Calu3 (cell line): ENCODE results near the gene KATNB1. TPM values are rescaled to one million over a fixed set of nuclear protein-coding genes. Genes with fewer than 3 reads are reported as not detected.

Experiments used
- BruUV-seq: library from RNA; stranded (reverse); fragments of 400-500 nt; replicated peaks from 2 replicates; lab custom pipeline; 2021; lab: Mats Ljungman, UMichigan
- CTCF ChIA-PET: fragments of 300-600 bp; sonication (Branson Sonifier 250); formaldehyde crosslinking; loops from one replicate; lab custom pipeline; 2022; ENCODE audit warnings: antibody characterized with exemption; lab: Charles Lee
- DNase-seq: peaks from one replicate; pipeline ENCODE4 v3.0.0; 2022
- H3K27ac Mint-ChIP-seq: one replicate; pipeline ENCODE4 v1.8.0; 2022; ENCODE audit warnings: mixed read lengths; ENCODE audit not compliant: unreplicated experiment
- H3K27me3 Mint-ChIP-seq: one replicate; pipeline ENCODE4 v1.8.0; 2022; ENCODE audit warnings: mixed read lengths; ENCODE audit not compliant: unreplicated experiment
- H3K36me3 Mint-ChIP-seq: one replicate; pipeline ENCODE4 v1.8.0; 2022; ENCODE audit warnings: mild to moderate bottlenecking, moderate library complexity, mixed read lengths; ENCODE audit not compliant: insufficient read depth, unreplicated experiment
- H3K4me1 Mint-ChIP-seq: one replicate; pipeline ENCODE4 v1.8.0; 2022; ENCODE audit warnings: mild to moderate bottlenecking, low read depth, mixed read lengths; ENCODE audit not compliant: unreplicated experiment
- H3K4me3 Mint-ChIP-seq: one replicate; pipeline ENCODE4 v1.8.0; 2022; ENCODE audit warnings: mild to moderate bottlenecking, low read depth, moderate library complexity, mixed read lengths; ENCODE audit not compliant: unreplicated experiment
- H3K9me3 Mint-ChIP-seq: one replicate; pipeline ENCODE4 v1.8.0; 2022; ENCODE audit warnings: low read depth, mixed read lengths; ENCODE audit not compliant: unreplicated experiment
- intact Hi-C: fragments of 100-400 bp; cut with micrococcal nuclease; formaldehyde crosslinking; loops from one replicate; pipeline ENCODE4 v1.10.0; 2022; ENCODE audit not compliant: unreplicated experiment
- total RNA-seq: library from RNA; stranded (reverse); gene quantifications from 2 replicates; pipeline ENCODE4 v1.2.3, GENCODE V29; 2022
- TF ChIP-seq, protein P1 (sequence below): fragments of 200-600 bp; IDR thresholded peaks from one replicate; pipeline ENCODE4 v1.8.0; 2022; ENCODE audit warnings: antibody characterized with exemption; ENCODE audit not compliant: unreplicated experiment

The KATNB1 gene
- total RNA-seq, 1 experiment from 2014 or later: 28.6 TPM

DNA sequence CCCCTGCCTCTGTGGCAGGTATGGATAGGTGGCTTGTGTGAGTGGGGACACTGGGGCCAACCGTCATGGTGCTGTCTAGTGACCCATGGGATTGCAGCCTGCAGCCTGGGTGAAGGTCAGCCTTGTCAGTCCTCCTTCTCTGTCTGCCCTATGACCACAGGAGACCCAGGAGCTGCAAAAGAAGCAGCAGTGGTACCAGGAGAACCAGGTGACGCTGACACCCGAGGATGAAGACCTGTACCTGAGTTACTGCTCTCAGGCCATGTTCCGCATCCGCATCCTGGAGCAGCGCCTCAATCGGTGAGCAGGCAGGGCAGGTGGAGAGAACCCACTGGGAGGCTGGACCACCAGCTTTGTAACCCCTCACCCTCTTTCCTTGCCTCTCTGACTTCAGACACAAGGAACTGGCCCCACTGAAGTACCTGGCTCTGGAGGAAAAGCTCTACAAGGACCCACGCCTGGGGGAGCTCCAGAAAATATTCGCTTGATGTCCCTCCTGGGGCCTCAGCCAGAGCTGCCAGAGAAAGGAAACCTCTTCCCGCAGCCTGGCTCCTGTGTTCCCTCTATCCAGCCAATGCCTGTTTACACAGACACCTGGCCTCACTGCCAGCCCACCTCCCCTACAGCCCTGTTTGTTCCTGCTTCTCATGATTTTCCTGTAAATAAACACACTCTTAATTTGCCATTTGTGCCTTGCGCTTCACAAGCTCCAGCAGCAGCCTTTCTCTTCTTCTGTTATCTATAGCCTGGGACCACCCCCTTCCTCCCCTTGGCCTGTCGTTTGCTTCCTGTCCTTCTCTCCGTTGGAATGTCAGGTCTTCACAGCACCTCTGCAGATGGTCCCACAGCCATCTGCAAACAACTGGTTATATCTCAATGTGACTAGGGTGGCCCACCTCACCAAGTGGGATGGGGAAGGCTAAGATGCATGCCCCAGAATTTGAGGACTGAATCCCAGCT lies 4.5 kb upstream of the KATNB1 start:
- CTCF ChIA-PET: interaction anchor here (0.5 kb wide), 3 partner anchors 60 to 149 kb away, joined by 3 to 9 read pairs (median 3); no protein-coding TSS in a partner anchor
- Mint-ChIP-seq H3K27ac (no peak overlapping the region), H3K4me1 (peaks cover under 1% of the 10 kb centered on the region), H3K9me3 (no peaks in the 10 kb centered on the region), H3K36me3 (peaks cover 20% of the 10 kb centered on the region), H3K27me3 (peaks cover 43% of the 10 kb centered on the region), H3K4me3 (no peak overlapping the region)
- no TSS peak for BruUV-seq
- intact Hi-C loops: loop anchor here (10.0 kb wide), 1 partner anchor 394 kb away; the partner anchor contains the start of gene CFAP20
- TF ChIP-seq, protein P1, sequence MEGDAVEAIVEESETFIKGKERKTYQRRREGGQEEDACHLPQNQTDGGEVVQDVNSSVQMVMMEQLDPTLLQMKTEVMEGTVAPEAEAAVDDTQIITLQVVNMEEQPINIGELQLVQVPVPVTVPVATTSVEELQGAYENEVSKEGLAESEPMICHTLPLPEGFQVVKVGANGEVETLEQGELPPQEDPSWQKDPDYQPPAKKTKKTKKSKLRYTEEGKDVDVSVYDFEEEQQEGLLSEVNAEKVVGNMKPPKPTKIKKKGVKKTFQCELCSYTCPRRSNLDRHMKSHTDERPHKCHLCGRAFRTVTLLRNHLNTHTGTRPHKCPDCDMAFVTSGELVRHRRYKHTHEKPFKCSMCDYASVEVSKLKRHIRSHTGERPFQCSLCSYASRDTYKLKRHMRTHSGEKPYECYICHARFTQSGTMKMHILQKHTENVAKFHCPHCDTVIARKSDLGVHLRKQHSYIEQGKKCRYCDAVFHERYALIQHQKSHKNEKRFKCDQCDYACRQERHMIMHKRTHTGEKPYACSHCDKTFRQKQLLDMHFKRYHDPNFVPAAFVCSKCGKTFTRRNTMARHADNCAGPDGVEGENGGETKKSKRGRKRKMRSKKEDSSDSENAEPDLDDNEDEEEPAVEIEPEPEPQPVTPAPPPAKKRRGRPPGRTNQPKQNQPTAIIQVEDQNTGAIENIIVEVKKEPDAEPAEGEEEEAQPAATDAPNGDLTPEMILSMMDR: no peak
- no peak for DNase-seq

DNA sequence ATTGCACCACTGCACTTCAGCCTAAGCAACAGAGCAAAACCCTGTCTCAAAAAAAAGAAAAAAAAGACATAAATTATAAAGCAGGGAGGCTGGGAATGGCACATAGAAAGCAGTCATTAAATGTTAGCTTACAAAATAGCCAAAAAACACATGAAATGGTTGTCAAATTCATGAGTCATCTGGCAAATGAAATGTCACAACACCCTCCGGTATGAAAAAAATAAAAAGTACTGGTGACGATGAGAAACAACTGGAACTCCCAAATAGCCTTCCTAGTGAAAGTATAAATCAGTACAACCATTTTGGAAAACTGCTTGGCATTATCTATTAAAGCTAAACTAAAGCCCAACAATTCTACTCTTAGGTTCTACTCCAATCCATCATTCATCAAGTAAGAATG lies 3.5 kb upstream of the KATNB1 start:
- H3K9me3 Mint-ChIP-seq: no peaks in the 10 kb centered on the region
- TF ChIP-seq, protein P1: no peak
- H3K27me3 Mint-ChIP-seq: peaks cover 35% of the 10 kb centered on the region
- no TSS peak for BruUV-seq
- DNase-seq: no peak
- peaks cover 11% of the 10 kb centered on the region for H3K4me1 Mint-ChIP-seq
- no peak overlapping the region for H3K27ac Mint-ChIP-seq
- CTCF ChIA-PET: no interaction called here
- intact Hi-C loops: loop anchor here (10.0 kb wide), 1 partner anchor 393 kb away; the partner anchor contains the start of gene CFAP20
- H3K4me3 Mint-ChIP-seq: no peak overlapping the region
- peaks cover 27% of the 10 kb centered on the region for H3K36me3 Mint-ChIP-seq

GRCh38 chr16:57732714-57733113 lies 2.9 kb upstream of the KATNB1 start:
- TF ChIP-seq, protein P1: no peak
- BruUV-seq: no TSS peak
- CTCF ChIA-PET: no interaction called here
- no peak for DNase-seq
- H3K4me1 Mint-ChIP-seq: peaks cover 13% of the 10 kb centered on the region
- no peak overlapping the region for H3K27ac Mint-ChIP-seq
- peaks cover 35% of the 10 kb centered on the region for H3K27me3 Mint-ChIP-seq
- H3K4me3 Mint-ChIP-seq: no peak overlapping the region
- intact Hi-C loops: loop anchor here (10.0 kb wide), 1 partner anchor 392 kb away; the partner anchor contains the start of gene CFAP20
- H3K36me3 Mint-ChIP-seq: peaks cover 27% of the 10 kb centered on the region
- no peaks in the 10 kb centered on the region for H3K9me3 Mint-ChIP-seq

DNA sequence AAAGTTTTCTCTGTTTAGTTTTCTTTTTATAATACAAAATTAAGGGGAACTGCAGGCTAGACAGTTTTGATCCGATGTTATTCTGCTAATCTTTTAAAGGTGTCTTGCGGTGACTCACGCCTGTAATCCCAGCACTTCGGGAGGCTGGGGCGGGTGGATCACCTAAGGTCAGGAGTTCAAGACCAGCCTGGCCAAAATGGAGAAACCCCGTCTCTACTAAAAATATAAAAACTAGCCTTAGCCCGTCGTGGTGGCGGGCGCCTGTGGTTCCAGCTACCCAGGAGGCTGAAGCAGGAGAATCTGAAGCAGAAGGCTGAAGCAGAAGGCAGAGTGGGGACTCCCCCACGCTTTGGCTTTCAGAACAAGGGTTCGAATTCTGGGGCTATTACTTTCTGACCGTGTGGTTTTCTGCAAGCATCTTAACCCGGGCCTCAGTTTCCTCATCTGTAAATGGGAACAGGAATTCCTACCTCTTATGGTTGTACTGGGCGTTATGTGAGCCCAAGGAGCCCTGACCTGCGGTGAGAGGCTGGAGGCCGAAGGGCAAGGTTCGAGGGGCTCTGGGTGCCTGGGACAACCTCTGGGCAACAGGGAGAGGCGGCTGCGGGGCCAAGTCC lies 1.2 kb upstream of the KATNB1 start:
- H3K4me3 Mint-ChIP-seq: peak overlapping the region; percentile 89
- intact Hi-C loops: loop anchor here (10.0 kb wide), 1 partner anchor 390 kb away; the partner anchor contains the start of gene CFAP20
- peaks cover 26% of the 10 kb centered on the region for H3K27me3 Mint-ChIP-seq
- no peak for DNase-seq
- CTCF ChIA-PET: no interaction called here
- H3K4me1 Mint-ChIP-seq: peaks cover 13% of the 10 kb centered on the region
- H3K36me3 Mint-ChIP-seq: peaks cover 27% of the 10 kb centered on the region
- H3K27ac Mint-ChIP-seq: peak overlapping the region; percentile 88
- no peaks in the 10 kb centered on the region for H3K9me3 Mint-ChIP-seq
- TF ChIP-seq, protein P1: no peak
- BruUV-seq: no TSS peak
